Measurements from ENCODE around the gene WFDC12.

Gene WFDC12

GRCh38 chr20:45091366-45091765 lies 32.9 kb downstream of the WFDC12 start:
- DNase-seq (ENCODE audit: low spot score): no peak

- DNase-seq (ENCODE audit: low spot score): no peak
These were observed 33.8 kb downstream of the WFDC12 start for GRCh38 chr20:45090481-45090880.

- DNase-seq (ENCODE audit: low spot score): no peak
These were observed 36.0 kb downstream of the WFDC12 start for GRCh38 chr20:45088247-45088646.

GRCh38 chr20:45087814-45088213 lies 36.5 kb downstream of the WFDC12 start:
- no peak for DNase-seq (ENCODE audit: low spot score)

- no peak for DNase-seq (ENCODE audit: low spot score)
These were observed 37.0 kb downstream of the WFDC12 start for GRCh38 chr20:45087097-45087790.

- DNase-seq (ENCODE audit: low spot score): no peak
These were observed 38.4 kb downstream of the WFDC12 start for GRCh38 chr20:45085867-45086266.

GRCh38 chr20:45085289-45085688 lies 39.0 kb downstream of the WFDC12 start:
- DNase-seq (ENCODE audit: low spot score): no peak

GRCh38 chr20:45083127-45083526 lies 41.1 kb downstream of the WFDC12 start:
- no peak for DNase-seq (ENCODE audit: low spot score)

- DNase-seq (ENCODE audit: low spot score): no peak
These were observed 41.8 kb downstream of the WFDC12 start for GRCh38 chr20:45082468-45082867.

- peak; percentile 58 for DNase-seq (ENCODE audit: low spot score)
These were observed 43.2 kb downstream of the WFDC12 start for GRCh38 chr20:45080867-45081624.

GRCh38 chr20:45077559-45077958 lies 46.7 kb downstream of the WFDC12 start:
- DNase-seq (ENCODE audit: low spot score): no peak
